Upper lobe of right lung (tissue), 1 donor: ENCODE results near the gene REPIN1. TPM values are rescaled to one million over a fixed set of nuclear protein-coding genes. Genes with fewer than 3 reads are reported as not detected.

ENCODE experiments used
- ATAC-seq: fragments of 200-7000 bp; cut with Tn5 transposase; one replicate; pipeline ENCODE4 v1.9.1; 2020; ENCODE audit warnings: mild to moderate bottlenecking, moderate library complexity
- DNase-seq: peaks from one replicate; pipeline ENCODE4 v3.0.0-alpha.2; 2020
- H3K27ac ChIP-seq: fragments of 200-600 bp; one replicate; pipeline ENCODE4 v1.8.0; 2022
- H3K27me3 ChIP-seq: fragments of 200-600 bp; one replicate; pipeline ENCODE4 v1.8.0; 2022; ENCODE audit warnings: mild to moderate bottlenecking
- H3K36me3 ChIP-seq: fragments of 200-600 bp; one replicate; pipeline ENCODE4 v1.8.0; 2022
- H3K4me1 ChIP-seq: fragments of 200-600 bp; one replicate; pipeline ENCODE4 v1.8.0; 2022
- H3K4me3 ChIP-seq: fragments of 200-600 bp; one replicate; pipeline ENCODE4 v1.8.0; 2022; ENCODE audit warnings: mild to moderate bottlenecking
- H3K9me3 ChIP-seq: fragments of 200-600 bp; one replicate; pipeline ENCODE4 v1.8.0; 2022
- intact Hi-C: fragments of 100-400 bp; cut with DNase I; formaldehyde crosslinking; loops from one replicate; pipeline ENCODE4 v1.11.0; 2022
- total RNA-seq: library from RNA; stranded (reverse); fragmentation: NEBNext Ultra II Directional; extraction: Animal tissue kit (Norgen Biotek cat#: 25700); gene quantifications from one replicate; pipeline ENCODE4 v1.2.1, GENCODE V29; 2021
- TF ChIP-seq, protein P1 (sequence below): fragments of 200-600 bp; IDR thresholded peaks from one replicate; pipeline ENCODE4 v1.8.0; 2022; ENCODE audit warnings: antibody characterized with exemption
- donor health status: DM: no; HTN: yes; CAD: no; lungs with severe emphysema.

The REPIN1 gene
- total RNA-seq, 1 donor from 2014 or later = 93.7 TPM

DNA sequence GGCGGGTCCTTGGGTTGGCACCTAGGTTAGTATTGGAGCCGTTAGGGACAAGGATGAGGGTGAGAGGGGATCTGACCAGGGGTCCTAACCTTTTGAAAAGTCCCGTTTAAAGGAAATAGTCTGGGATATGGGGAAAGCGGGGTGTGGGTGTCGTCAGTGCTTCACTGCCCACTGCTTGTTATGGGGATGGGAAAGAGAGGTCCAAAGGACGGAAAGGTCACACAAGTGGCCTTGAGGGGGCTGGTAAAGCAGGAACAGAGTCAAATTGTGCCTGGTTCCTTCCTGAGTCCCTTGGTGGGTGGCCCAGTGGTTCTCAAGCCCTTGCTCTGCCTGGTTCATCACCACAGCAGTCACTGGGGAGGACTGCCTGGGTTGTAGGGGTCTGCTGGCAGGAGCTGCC, 7.9 kb downstream of the REPIN1 start:
- no peaks in the 10 kb centered on the region for H3K27me3 ChIP-seq
- H3K36me3 ChIP-seq = peaks cover 29% of the 10 kb centered on the region
- no peak for ATAC-seq
- H3K4me3 ChIP-seq = no peak overlapping the region
- H3K27ac ChIP-seq = no peak overlapping the region
- H3K9me3 ChIP-seq = no peaks in the 10 kb centered on the region
- H3K4me1 ChIP-seq = peaks cover 39% of the 10 kb centered on the region
- intact Hi-C loops = no loop called here
- TF ChIP-seq, protein P1, sequence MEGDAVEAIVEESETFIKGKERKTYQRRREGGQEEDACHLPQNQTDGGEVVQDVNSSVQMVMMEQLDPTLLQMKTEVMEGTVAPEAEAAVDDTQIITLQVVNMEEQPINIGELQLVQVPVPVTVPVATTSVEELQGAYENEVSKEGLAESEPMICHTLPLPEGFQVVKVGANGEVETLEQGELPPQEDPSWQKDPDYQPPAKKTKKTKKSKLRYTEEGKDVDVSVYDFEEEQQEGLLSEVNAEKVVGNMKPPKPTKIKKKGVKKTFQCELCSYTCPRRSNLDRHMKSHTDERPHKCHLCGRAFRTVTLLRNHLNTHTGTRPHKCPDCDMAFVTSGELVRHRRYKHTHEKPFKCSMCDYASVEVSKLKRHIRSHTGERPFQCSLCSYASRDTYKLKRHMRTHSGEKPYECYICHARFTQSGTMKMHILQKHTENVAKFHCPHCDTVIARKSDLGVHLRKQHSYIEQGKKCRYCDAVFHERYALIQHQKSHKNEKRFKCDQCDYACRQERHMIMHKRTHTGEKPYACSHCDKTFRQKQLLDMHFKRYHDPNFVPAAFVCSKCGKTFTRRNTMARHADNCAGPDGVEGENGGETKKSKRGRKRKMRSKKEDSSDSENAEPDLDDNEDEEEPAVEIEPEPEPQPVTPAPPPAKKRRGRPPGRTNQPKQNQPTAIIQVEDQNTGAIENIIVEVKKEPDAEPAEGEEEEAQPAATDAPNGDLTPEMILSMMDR = no peak
- DNase-seq = peak; percentile 23

- TF ChIP-seq, protein P1 = no peak
- intact Hi-C loops = no loop called here
- no peak overlapping the region for H3K4me3 ChIP-seq
- H3K4me1 ChIP-seq = peaks cover 39% of the 10 kb centered on the region
- H3K9me3 ChIP-seq = no peaks in the 10 kb centered on the region
- H3K36me3 ChIP-seq = peaks cover 22% of the 10 kb centered on the region
- H3K27ac ChIP-seq = no peak overlapping the region
- H3K27me3 ChIP-seq = no peaks in the 10 kb centered on the region
- no peak for ATAC-seq
- peak; percentile 2 for DNase-seq
Measured at GRCh38 chr7:150377196-150377595, 8.6 kb downstream of the REPIN1 start.

- intact Hi-C loops = no loop called here
- ATAC-seq (no peak), DNase-seq (no peak)
- Histone ChIP-seq H3K4me3 (no peak overlapping the region), H3K27me3 (no peaks in the 10 kb centered on the region), H3K27ac (peak overlapping the region; percentile 92), H3K4me1 (peaks cover 39% of the 10 kb centered on the region), H3K9me3 (no peaks in the 10 kb centered on the region), H3K36me3 (peaks cover 18% of the 10 kb centered on the region)
- TF ChIP-seq, protein P1 = no peak
Measured at GRCh38 chr7:150377635-150378034, 9.0 kb downstream of the REPIN1 start.

DNA sequence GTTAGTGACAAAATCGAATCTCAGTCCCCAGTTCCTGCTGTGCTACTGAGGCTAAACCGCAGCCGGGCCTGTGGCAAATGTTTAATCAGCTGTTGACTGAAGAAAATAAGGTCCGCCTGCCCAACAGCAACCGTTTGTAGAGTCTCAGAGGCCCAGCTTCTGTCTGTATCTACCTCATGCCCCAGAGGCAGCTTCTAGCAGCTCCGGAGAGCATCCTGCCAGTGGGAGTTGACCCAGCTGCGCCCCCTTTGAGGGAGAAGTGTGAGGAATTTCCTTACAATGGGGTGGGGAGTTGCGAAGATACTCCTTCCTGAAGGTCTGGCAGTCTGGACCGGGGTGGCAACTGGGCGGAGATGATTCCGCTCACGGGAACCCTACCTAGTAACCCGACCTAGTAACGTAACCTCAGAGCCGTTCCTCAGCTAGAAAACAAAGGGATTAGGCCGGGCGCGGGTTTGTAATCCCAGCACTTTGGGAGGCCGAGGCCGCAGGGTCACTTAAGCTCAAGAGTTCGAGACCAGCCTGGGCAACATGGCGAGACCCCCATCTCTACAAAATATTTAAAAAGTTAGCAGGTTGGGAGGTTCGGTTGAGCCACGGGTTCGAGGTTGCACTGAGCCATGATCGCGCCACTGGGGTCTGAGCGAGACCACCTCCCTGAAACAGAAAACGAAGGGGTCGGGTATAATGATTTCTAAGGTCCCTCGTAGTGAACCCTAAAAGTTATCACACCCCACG, 9.7 kb downstream of the REPIN1 start:
- Histone ChIP-seq H3K4me3 (peak overlapping the region; percentile 96), H3K36me3 (peaks cover 12% of the 10 kb centered on the region), H3K9me3 (no peaks in the 10 kb centered on the region), H3K27ac (peak overlapping the region; percentile 92), H3K4me1 (peaks cover 36% of the 10 kb centered on the region), H3K27me3 (no peaks in the 10 kb centered on the region)
- peak; percentile 71 for DNase-seq
- intact Hi-C loops = no loop called here
- TF ChIP-seq, protein P1 = no peak
- ATAC-seq = peak; percentile 7

- H3K36me3 ChIP-seq = peaks cover 5% of the 10 kb centered on the region
- TF ChIP-seq, protein P1 = no peak
- ATAC-seq (peak; percentile 98), DNase-seq (peak; percentile 98)
- no peaks in the 10 kb centered on the region for H3K9me3 ChIP-seq
- peaks cover 30% of the 10 kb centered on the region for H3K4me1 ChIP-seq
- H3K27ac ChIP-seq = peak within 1 kb of the TSS; percentile 92
- intact Hi-C loops = no loop called here
- no peaks in the 10 kb centered on the region for H3K27me3 ChIP-seq
- H3K4me3 ChIP-seq = peak within 1 kb of the TSS; percentile 96
Measured at GRCh38 chr7:150378853-150379440, 10.3 kb downstream of the REPIN1 start, which contains the start of gene ZNF775. ZNF775 (plus strand) TSS chr7:150379330; CDS start chr7:150388471, 9,141 bp downstream.
